ENCODE measurements around the gene TASP1.

- TF ChIP-seq EZH2 (IDR thresholded peaks at IDR 0.05; ENCODE audit: borderline replicate concordance, control insufficient read depth, low read depth, low read length) = no peak
- no peak for TF ChIP-seq EP300 (IDR thresholded peaks at IDR 0.05; ENCODE audit: borderline replicate concordance in 1 of 2, control insufficient read depth in 1 of 2, low read depth in 2 of 2, low read length in 2 of 2)
These were observed 282.1 kb downstream of the TASP1 start for GRCh38 chr20:13356591-13356990.

All from GM12878 (cell line).